AG04450 (cell line): Measurements from ENCODE around the gene ATP2C2. TPM values are rescaled to one million over a fixed set of nuclear protein-coding genes. Genes with fewer than 3 reads are reported as not detected.
"Not testable (repeated sequence)": the region's sequence is repeated elsewhere in the genome, so short reads cannot be mapped to it uniquely, and the experiment has no call there.

Experiments
- CTCF ChIA-PET: fragments of 300-600, 350-600 bp; formaldehyde crosslinking; extraction: SDS; loops from one replicate; lab custom pipeline; 2022; ENCODE audit warnings: antibody characterized with exemption, inconsistent platforms; lab: Charles Lee
- POLR2A ChIA-PET: fragments of 350-600 bp; formaldehyde crosslinking; extraction: SDS; loops from one replicate; lab custom pipeline; 2021; ENCODE audit warnings: antibody characterized with exemption, inconsistent platforms; lab: Yijun Ruan, JAX
- DNase-seq: peaks from one replicate; pipeline ENCODE4 v3.0.0-alpha.2; 2011; ENCODE audit warnings: low read depth, low spot score
- H3K27ac ChIP-seq: one replicate; pipeline ENCODE4 v1.5.1; 2012; ENCODE audit warnings: low read depth, low read length, control low read depth
- H3K27me3 ChIP-seq: one replicate; pipeline ENCODE4 v1.6.0; 2012; ENCODE audit warnings: low read length; ENCODE audit not compliant: control insufficient read depth, insufficient read depth
- H3K4me3 ChIP-seq: 2 replicates; pipeline ENCODE4 v1.5.1; 2011; ENCODE audit warnings: mild to moderate bottlenecking, low read depth, low read length, control low read depth
- H3K9me3 ChIP-seq: 2 replicates; pipeline ENCODE4 v1.5.1; 2012; ENCODE audit warnings: low read length; ENCODE audit not compliant: control insufficient read depth, insufficient read depth
- polyA plus RNA-seq: library from polyadenylated mRNA; depleted of rRNA; stranded (reverse); fragments of >200 nt; gene quantifications from 2 replicates; pipeline ENCODE4 v1.2.3, GENCODE V29; 2011
- TF ChIP-seq, protein P1 (sequence below): IDR thresholded peaks from 2 replicates; pipeline ENCODE4 v1.5.1; 2011; ENCODE audit warnings: low read depth, low read length, control low read depth, inconsistent platforms

The ATP2C2 gene
- polyA plus RNA-seq, 1 experiment: not detected

DNA sequence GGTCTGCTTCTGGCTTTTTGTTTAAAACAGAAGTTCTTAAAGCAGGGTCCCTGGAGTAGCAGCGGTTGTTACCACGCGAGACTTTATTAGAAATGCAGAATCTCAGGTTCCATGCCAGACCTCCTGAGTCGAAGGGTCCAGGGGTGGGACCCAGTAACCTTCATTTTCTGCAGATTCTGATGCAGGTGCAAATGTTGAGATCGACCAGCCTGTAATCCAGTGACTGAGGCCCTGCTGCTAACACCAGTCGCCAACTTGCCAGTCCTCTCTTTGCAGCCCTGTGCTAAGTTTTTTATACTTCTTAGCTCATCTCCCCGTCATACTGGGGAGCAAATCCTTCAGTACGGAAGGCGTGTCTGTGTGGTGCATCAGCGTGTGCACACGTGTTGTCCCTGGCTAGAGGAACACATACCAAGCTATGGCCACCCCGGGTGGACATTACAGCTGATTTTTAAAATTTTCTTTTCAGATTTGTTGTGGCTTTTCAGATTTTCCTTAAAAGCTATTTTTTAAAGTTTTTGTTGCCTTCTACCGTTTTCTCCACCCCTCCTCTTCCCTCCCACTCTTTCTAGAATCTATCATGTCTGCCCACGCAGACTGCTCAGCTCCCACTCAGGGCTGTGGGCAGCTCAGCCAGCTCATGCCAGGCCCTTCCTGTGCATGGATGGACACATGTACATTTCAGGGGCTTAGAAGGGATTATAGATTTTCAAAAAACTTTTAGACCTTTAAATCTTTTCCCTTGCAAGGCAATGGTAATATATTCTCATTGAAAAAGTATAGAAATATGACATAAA is 78.5 kb downstream of the ATP2C2 start:
- CTCF ChIA-PET: interaction anchor here (1.5 kb wide), 1 partner anchor 260 kb away, joined by 8 read pairs; the partner anchor contains the start of gene TAF1C
- no peak overlapping the region for H3K4me3 ChIP-seq
- peaks cover 4% of the 10 kb centered on the region; the same call in 1 of the 2 replicates for H3K9me3 ChIP-seq
- POLR2A ChIA-PET: no interaction called here
- peak overlapping the region; percentile 11 for H3K27ac ChIP-seq
- peaks cover 16% of the 10 kb centered on the region for H3K27me3 ChIP-seq
- DNase-seq: no peak
- TF ChIP-seq, protein P1, sequence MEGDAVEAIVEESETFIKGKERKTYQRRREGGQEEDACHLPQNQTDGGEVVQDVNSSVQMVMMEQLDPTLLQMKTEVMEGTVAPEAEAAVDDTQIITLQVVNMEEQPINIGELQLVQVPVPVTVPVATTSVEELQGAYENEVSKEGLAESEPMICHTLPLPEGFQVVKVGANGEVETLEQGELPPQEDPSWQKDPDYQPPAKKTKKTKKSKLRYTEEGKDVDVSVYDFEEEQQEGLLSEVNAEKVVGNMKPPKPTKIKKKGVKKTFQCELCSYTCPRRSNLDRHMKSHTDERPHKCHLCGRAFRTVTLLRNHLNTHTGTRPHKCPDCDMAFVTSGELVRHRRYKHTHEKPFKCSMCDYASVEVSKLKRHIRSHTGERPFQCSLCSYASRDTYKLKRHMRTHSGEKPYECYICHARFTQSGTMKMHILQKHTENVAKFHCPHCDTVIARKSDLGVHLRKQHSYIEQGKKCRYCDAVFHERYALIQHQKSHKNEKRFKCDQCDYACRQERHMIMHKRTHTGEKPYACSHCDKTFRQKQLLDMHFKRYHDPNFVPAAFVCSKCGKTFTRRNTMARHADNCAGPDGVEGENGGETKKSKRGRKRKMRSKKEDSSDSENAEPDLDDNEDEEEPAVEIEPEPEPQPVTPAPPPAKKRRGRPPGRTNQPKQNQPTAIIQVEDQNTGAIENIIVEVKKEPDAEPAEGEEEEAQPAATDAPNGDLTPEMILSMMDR: no peak

DNA sequence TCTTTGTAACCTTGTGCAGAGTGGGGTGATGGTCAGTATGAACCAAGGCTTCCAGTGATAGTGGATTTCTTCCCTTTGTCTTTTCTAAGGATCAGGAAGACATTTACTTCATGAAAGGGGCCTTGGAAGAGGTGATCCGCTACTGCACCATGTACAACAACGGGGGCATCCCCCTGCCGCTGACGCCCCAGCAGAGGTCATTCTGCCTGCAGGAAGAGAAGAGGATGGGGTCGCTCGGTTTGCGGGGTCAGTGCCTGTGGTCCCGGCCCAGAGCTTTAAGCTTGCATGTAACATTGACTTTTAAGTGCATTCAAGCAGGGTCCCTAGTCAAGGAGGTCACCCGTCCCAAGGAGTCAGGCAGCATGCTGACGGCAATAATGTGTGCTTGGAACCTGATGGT is 80.1 kb downstream of the ATP2C2 start:
- DNase-seq: no peak
- TF ChIP-seq, protein P1: no peak
- H3K9me3 ChIP-seq: peaks cover 12% of the 10 kb centered on the region; the same call in 1 of the 2 replicates
- H3K27me3 ChIP-seq: peaks cover 5% of the 10 kb centered on the region
- H3K4me3 ChIP-seq: no peak overlapping the region
- CTCF ChIA-PET: no interaction called here
- H3K27ac ChIP-seq: no peak overlapping the region
- POLR2A ChIA-PET: no interaction called here

DNA sequence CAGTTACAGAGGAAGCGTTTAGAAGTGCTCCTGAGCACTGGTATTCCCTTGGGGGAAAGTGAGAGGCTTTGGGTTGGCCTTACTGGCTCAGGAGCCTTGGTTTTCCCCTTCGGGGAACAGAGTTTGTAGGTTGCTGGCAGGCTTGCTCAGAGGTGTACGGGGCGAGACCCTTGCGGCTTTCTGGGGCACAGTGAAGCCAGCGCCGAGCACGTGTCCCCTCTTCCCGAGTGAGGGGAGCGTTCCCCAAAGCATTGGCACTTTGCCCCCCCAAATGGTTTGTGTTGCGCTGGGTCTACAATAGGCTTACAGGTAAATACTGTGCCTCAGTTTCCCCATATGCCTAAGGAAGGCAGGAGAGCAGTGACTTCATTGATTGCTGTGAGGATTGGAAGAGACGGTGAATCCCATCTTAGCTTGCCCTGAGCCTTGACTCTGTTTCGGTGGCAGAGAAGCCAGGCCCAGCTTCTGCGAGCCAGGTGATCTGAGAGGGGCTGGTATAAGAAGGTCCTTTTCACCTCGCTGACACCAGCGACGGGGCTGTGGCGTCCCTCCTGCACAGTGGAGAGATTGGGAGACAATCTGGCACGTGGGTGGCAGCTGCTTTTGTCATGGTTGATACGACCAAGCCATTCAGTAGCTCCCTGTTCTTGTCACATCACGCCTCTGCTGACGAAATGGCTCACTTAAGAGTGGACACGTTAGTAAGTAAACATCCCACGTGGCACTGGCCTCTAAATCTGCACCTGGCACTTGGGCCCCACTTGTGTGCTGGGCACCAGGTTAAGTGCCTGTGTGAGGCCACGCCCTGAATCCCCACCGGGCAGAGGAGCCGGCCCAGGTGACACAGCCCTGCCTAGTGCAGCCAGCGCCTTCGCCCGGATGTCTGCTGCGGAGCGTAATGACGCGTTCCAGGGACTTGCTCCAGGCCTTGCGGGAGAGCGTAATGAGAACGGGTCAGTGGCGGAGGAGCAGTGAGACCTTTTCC is 81.1 kb downstream of the ATP2C2 start:
- CTCF ChIA-PET: no interaction called here
- peaks cover 12% of the 10 kb centered on the region; the same call in 1 of the 2 replicates for H3K9me3 ChIP-seq
- no peak for DNase-seq
- H3K27ac ChIP-seq: no peak overlapping the region
- H3K4me3 ChIP-seq: no peak overlapping the region
- H3K27me3 ChIP-seq: peaks cover 3% of the 10 kb centered on the region
- TF ChIP-seq, protein P1: no peak
- POLR2A ChIA-PET: no interaction called here

DNA sequence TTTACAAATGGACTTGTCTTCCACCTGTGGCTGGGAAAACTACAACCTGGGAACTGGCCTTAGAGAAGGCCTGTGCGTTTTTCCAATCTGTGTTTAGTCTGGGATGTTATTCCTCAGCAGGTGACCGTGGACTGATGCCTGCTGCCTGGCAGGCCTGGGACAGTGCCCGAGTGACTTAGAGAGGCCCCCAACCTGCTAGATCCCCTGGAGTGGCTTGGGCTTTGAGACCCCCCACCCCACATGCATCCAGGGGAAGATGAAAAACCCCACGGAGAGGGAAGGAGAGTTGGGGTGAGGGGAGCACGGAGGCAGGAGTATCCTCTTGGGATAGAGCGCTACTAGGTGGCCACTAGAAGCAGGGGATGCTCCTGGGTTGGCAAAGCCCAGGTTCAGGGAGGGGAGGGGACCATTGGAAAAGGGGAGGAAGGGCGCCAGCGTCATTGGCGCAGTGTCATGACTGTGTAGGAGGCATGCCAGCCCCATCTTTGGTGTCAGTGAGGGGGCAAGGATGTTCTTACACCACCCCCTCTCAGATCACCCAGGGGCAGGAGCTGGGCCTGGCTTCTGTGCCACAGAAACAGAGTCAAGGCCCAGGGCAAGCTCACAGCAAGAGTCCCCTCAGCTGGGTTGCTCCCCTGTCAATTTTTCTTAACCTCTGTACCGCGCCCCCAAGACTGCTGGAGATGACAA is 82.0 kb downstream of the ATP2C2 start:
- CTCF ChIA-PET: no interaction called here

DNA sequence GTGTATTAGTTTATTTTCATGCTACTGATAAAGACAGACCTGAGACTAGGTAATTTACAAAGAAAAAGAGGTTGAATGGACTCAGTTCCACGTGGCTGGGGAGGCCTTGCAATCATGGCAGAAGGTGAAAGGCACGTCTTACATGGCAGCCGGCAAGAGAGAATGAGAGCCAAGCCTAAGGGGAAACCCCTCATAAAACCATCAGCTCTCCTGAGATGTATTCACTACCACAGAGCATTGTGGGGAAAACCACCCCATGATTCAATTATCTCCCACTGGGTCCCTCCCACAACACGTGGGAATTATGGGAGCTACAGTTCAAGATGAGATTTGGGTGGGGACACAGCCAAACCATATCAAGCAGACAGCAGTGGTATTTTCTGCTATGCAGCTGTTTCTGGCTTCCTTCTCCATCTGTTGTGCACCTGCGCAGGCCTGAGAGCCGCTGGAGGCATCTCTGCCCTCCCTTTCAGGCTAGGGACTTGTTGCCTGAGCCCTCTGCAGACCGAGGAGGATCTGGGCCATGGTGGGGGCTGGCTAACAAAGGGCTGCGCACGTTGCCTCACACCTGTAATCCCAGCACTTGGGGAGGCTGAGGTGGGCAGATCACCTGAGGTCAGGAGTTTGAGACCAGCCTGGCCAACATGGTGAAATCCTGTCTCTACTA is 82.8 kb downstream of the ATP2C2 start:
- CTCF ChIA-PET, H3K27me3 ChIP-seq, H3K4me3 ChIP-seq, DNase-seq, POLR2A ChIA-PET, H3K27ac ChIP-seq: not testable (repeated sequence)
- peaks cover 12% of the 10 kb centered on the region; the same call in 1 of the 2 replicates for H3K9me3 ChIP-seq

More for the DNA sequence above, 82.0 kb downstream of the ATP2C2 start:
- no peaks in the 10 kb centered on the region for H3K27me3 ChIP-seq
- no peak overlapping the region for H3K27ac ChIP-seq
- no peak for DNase-seq
- H3K9me3 ChIP-seq: peaks cover 12% of the 10 kb centered on the region; the same call in 1 of the 2 replicates
- TF ChIP-seq, protein P1: no peak
- POLR2A ChIA-PET: no interaction called here
- no peak overlapping the region for H3K4me3 ChIP-seq
